Coronary artery (tissue), 2 donors: ENCODE measurements around the gene NMUR1.
A peak's percentile ranks its signal among the peaks of the same experiment; 100 is the strongest.

ENCODE experiments used
- DNase-seq: peaks from one replicate; pipeline ENCODE4 v3.0.0-alpha.2; 2017; ENCODE audit warnings: low spot score
- H3K27ac ChIP-seq, 2 donors: fragments of 200-600 bp; sonication (generic); one replicate each; pipeline ENCODE4 v1.5.1; 2016 to 2019
- H3K4me3 ChIP-seq: fragments of 200-600 bp; sonication (generic); 2 replicates; pipeline ENCODE4 v1.5.1; 2016; ENCODE audit warnings: mild to moderate bottlenecking, moderate library complexity
- TF ChIP-seq, protein P1 (sequence below): fragments of 200-600 bp; sonication (generic); IDR thresholded peaks from one replicate; pipeline ENCODE4 v1.5.1; 2019; ENCODE audit warnings: antibody characterized with exemption

NMUR1 gene

DNA sequence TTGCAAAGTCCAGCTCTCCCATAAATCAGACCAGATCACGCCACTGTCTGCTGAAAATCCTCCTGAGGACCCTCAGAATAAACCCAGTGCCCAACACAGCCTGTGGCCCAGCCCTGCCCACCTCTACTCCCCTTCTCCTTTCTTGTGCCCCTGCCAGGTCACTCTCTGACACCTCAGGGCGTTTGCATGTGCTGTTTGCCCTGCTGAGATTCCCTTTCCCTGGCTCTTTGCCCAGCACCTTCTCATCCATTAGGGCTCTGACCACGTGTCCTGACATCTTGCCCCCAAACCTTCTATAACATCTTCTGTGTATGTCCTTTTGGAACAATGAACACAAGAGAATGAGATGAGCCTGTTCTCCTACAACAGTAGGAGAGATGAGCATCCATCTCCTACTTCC lies 18.5 kb upstream of the NMUR1 start:
- H3K4me3 ChIP-seq, result no peak overlapping the region
- no peak for DNase-seq
- TF ChIP-seq, protein P1, sequence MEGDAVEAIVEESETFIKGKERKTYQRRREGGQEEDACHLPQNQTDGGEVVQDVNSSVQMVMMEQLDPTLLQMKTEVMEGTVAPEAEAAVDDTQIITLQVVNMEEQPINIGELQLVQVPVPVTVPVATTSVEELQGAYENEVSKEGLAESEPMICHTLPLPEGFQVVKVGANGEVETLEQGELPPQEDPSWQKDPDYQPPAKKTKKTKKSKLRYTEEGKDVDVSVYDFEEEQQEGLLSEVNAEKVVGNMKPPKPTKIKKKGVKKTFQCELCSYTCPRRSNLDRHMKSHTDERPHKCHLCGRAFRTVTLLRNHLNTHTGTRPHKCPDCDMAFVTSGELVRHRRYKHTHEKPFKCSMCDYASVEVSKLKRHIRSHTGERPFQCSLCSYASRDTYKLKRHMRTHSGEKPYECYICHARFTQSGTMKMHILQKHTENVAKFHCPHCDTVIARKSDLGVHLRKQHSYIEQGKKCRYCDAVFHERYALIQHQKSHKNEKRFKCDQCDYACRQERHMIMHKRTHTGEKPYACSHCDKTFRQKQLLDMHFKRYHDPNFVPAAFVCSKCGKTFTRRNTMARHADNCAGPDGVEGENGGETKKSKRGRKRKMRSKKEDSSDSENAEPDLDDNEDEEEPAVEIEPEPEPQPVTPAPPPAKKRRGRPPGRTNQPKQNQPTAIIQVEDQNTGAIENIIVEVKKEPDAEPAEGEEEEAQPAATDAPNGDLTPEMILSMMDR, result no peak
- no peak overlapping the region for H3K27ac ChIP-seq

DNA sequence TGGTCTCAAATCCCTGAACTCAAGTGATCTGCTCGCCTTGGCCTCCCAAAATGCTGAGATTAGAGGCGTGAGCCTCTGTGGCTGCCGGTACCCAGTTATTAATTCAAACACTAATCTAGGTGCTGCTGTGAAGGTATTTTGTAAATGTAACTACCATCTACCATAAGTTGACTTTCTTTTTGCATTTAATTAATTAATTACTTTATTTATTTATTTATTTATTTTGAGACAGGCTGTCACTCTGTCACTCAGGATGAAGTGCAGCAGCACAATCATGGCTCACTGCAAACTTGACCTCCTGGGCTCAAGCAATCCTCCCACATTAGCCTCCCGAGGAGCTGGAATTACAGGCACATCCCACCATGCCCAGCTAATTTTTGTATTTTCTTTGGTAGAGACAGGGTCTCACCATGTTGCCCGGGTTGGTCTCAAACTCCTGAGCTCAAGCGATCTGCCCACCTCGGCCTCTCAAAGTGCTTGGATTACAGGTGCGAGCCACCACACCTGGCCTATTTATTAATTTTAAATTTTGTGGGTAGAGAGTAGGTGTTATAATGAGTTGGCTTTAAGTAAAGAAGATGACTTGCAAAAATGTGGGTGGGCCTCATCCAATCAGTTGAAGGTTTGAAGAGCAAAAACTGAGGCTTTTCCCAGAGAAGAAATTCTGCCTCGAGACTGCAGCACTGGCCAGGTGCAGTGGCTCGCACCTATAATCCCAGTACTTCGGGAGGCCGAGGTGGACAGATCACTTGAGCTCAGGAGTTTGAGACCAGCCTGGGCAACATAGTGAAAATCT lies 17.3 kb upstream of the NMUR1 start:
- no peak for DNase-seq
- no peak overlapping the region for H3K27ac ChIP-seq
- TF ChIP-seq, protein P1, result no peak
- no peak overlapping the region for H3K4me3 ChIP-seq

DNA sequence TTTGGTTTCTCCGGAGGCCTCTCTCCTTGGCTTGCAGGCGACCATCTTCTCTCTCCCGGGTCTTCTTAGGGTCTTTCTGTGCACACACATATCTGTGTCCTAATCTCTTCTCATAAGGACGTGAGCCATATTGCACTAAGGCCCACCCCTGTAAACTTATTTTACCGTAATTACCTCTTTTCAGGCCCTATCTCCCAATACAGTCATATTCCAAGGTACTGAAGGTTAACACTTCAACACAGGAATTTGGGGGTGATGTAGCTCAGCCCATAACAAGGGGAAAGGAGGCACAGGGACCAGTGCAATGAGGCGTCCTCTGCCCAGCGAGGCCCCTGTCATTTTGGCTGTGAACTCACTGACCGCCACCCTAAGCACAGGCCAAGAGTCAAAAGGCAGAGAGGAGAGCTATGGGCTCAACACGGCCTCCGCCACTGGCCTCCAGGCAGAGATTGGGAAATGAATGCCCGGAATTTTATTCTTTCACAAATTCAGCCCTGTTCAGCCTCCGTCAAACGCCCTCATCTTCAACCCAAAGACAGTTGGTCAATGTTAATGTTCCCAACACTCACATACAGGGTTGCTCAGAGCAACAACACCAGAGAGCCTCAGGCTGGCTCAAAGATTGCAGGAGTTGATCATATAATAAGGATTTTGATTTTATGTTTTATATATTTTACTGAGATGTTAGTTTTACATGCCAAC lies 15.9 kb upstream of the NMUR1 start:
- TF ChIP-seq, protein P1, result no peak
- DNase-seq, result no peak

DNA sequence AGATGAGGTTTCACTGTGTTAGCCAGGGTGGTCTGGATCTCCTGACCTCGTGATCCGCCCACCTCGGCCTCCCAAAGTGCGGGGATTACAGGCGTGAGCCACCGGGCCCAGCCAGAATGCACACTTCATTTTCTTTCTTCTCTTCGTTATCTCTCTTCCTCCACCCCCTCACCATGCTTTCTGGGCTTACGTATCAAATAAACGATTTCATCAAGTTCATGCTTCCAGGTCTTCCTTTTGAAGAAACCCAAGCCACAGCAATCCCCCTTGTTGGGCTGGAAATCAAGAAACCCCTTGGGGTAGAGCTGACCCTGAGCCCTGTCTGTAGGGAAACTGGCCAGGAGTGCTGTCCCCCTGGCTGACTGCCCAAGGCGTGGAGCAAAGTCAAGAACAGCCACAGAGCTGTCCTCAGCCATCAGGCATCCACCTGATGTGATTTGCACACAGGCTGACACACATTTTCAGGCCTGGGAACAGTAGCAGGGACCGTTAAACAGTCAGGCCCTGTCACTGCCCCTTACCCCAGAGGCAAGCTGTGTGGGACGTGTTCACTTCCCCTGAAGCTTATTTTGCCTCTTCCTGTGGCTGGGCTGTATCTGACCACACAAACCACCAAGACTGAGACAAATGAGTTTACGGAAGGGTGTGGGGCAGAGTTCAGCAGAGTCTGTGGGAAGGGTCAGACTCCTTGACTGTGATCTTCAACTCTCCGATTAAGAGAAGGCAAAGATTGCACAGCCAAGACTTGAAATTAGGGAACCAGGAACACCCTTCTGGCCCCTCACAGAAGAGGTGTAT lies 15.1 kb upstream of the NMUR1 start:
- Histone ChIP-seq H3K27ac (peak overlapping the region in 1 of 2 donors; percentile 29), H3K4me3 (no peak overlapping the region)
- TF ChIP-seq, protein P1, result no peak
- no peak for DNase-seq

More for the DNA sequence above, 15.9 kb upstream of the NMUR1 start:
- H3K27ac ChIP-seq, result peak overlapping the region in 1 of 2 donors; percentile 29
- no peak overlapping the region for H3K4me3 ChIP-seq

DNA sequence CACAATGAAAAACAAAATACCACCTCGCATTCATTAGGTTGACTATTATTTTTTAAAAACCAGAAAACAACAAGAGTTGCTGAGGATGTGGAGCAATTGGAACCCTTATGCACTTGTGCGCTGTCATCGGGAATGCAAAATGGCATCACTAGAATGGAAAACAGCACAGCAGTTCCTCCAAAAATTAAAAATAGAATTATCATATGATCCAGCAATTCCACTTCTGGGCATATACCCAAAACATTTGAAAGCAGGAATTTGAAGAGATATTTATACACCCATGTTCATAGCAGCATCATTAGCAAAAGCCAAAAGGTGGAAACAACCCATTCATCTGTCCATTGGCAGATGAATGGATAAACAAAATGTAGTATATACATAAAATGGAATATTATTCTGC lies 11.9 kb upstream of the NMUR1 start:
- Histone ChIP-seq H3K27ac (peak overlapping the region; percentile 37 to 82), H3K4me3 (no peak overlapping the region)
- TF ChIP-seq, protein P1, result no peak
- no peak for DNase-seq

DNA sequence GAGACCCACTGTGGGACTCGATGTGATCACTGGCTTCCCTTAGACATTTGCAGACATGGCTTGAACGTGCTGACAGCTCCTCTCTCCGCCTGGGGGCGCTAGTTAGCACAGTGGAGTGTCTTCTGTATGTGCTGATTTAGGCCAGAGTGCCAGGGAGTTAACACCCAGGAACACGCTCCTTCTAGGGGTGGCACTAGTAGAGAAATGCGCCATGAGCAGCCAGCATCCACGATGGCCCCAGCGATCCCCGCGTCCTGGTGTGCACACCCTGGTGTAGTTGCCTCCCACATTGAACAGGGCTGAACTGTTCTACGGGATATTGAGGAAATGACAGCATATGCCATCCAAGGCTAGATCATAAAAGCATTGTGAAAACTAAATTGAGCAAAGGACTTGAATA lies 11.4 kb upstream of the NMUR1 start:
- TF ChIP-seq, protein P1, result no peak
- Histone ChIP-seq H3K4me3 (no peak overlapping the region), H3K27ac (peak overlapping the region; percentile 37 to 82)
- no peak for DNase-seq
